Stomach (tissue), 9 donors: ENCODE measurements around the gene SEPTIN11. TPM values are rescaled to one million over a fixed set of nuclear protein-coding genes. Genes with fewer than 3 reads are reported as not detected.

Source experiments
- DNase-seq, 2 donors: peaks; one replicate each; pipeline versions ENCODE4 v3.0.0 to v3.0.0-alpha.2; 2013 to 2019
- H3K27ac ChIP-seq, 5 donors: fragments of 200-600 bp in 4 of 5; sonication (generic) in 4 of 5; one replicate each; pipeline ENCODE4 v1.5.1; 2013 to 2019; ENCODE audit warnings: mild to moderate bottlenecking in 1 of 5, moderate library complexity in 1 of 5
- H3K27me3 ChIP-seq, 3 donors: fragments of 200-600 bp; sonication (generic); one replicate each; pipeline ENCODE4 v1.5.1; 2017 to 2019; ENCODE audit warnings: mixed run types in 1 of 3
- H3K36me3 ChIP-seq, 4 donors: fragments of 200-600 bp; sonication (generic); 1 replicate in 3 of 4; 2 replicates in 1 of 4; pipeline ENCODE4 v1.5.1; 2016 to 2019
- H3K4me1 ChIP-seq, 4 donors: fragments of 200-600 bp; sonication (generic); one replicate each; pipeline ENCODE4 v1.5.1; 2016 to 2019
- H3K4me3 ChIP-seq, 4 donors: fragments of 200-600 bp; sonication (generic) in 3 of 4; one replicate each; pipeline ENCODE4 v1.5.1; 2016 to 2019; ENCODE audit warnings: mild to moderate bottlenecking in 1 of 4
- H3K9me3 ChIP-seq, 4 donors: fragments of 200-600 bp; sonication (generic); one replicate each; pipeline ENCODE4 v1.5.1; 2016 to 2019
- EP300 ChIP-seq: sonication (generic); formaldehyde crosslinking; IDR thresholded peaks from one replicate; pipeline ENCODE4 v1.6.1; 2017; ENCODE audit warnings: antibody characterized with exemption
- POLR2A ChIP-seq, 4 donors: fragments of 450-650 bp; IDR thresholded peaks; one replicate each; pipeline ENCODE4 v1.6.1; 2016; ENCODE audit warnings: antibody characterized with exemption in 4 of 4, control low read depth in 2 of 4, mild to moderate bottlenecking in 1 of 4, moderate library complexity in 1 of 4
- POLR2AphosphoS5 ChIP-seq, 3 donors: sonication (generic); formaldehyde crosslinking; IDR thresholded peaks; one replicate each; pipeline ENCODE4 v1.6.1; 2016; ENCODE audit warnings: antibody characterized with exemption in 3 of 3
- WGBS, 5 donors: extraction: QIAGEN DNeasy Blood & Tissue Kit in 3 of 5; methylation state at CpG; one replicate each; pipeline versions ENCODE4 v1.1.5 to v1.1.7; 2013 to 2018; 5-methylcytosine and 5-hydroxymethylcytosine counted together
- intact Hi-C: fragments of 100-400 bp; cut with DNase I; formaldehyde crosslinking; loops from one replicate; pipeline ENCODE4 v1.15.1; 2023; ENCODE audit warnings: low total_unique reads
- polyA plus RNA-seq, 3 donors: library from polyadenylated mRNA; stranded (reverse); fragments of 200-250 nt; gene quantifications; one replicate each; pipeline ENCODE4 v1.2.3, GENCODE V29; 2013
- total RNA-seq, 5 donors: library from RNA; depleted of rRNA; stranded (reverse); fragments of >200 nt; gene quantifications; one replicate each; pipeline versions ENCODE4 v1.1.0 to v1.2.3, GENCODE V29; 2014 to 2016
- TF ChIP-seq, protein P1 (sequence below), 7 experiments: fragments of 450-650 bp in 4 of 7; fragments of 200-600 bp in 3 of 7; sonication (generic) in 3 of 7; IDR thresholded peaks; one replicate each; pipeline ENCODE4 v1.5.1; 2016 to 2019; ENCODE audit warnings: antibody characterized with exemption in 7 of 7, control low read depth in 2 of 7, mild to moderate bottlenecking in 1 of 7
- donor health status: healthy with polysubstance abuse.
- donor health status: Bipolar disorder and iron deficiency.
- donor health status: healthy.

Gene SEPTIN11
- total and polyA plus RNA-seq, 8 donors, result 9.3 to 298 (median 57.4) TPM

DNA sequence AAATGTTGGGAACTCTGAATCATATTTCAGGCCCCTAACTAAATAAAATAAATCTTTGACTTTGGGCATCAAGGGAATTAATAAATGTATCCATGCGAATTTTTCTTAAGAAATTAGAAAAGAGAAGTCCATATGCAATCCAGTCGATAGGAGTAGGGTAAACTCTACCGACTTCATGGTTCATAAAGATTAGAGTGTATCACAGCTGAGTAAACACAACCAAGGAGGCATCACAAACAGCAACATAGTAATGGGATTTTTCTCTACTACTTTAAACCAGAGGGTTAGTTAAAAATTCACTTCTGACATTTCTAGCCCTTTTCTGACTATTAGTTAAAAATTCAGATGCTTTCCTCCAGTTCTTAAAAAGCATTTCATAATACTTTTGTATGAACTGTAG lies 19.9 kb downstream of the SEPTIN11 start:
- no peak for DNase-seq
- Histone ChIP-seq H3K27ac (no peak overlapping the region), H3K4me3 (no peak overlapping the region), H3K9me3 (no peaks in the 10 kb centered on the region), H3K4me1 (peaks cover 0 to 6% (median 2%) of the 10 kb centered on the region in 4 donors), H3K27me3 (no peaks in the 10 kb centered on the region), H3K36me3 (peaks cover 0 to under 1% (median 0%) of the 10 kb centered on the region in 4 donors)
- TF ChIP-seq EP300, result no peak
- no peak for TF ChIP-seq POLR2A (IDR thresholded peaks at IDR 0.05)
- no peak for TF ChIP-seq POLR2AphosphoS5 (IDR thresholded peaks at IDR 0.05)
- TF ChIP-seq, protein P1, sequence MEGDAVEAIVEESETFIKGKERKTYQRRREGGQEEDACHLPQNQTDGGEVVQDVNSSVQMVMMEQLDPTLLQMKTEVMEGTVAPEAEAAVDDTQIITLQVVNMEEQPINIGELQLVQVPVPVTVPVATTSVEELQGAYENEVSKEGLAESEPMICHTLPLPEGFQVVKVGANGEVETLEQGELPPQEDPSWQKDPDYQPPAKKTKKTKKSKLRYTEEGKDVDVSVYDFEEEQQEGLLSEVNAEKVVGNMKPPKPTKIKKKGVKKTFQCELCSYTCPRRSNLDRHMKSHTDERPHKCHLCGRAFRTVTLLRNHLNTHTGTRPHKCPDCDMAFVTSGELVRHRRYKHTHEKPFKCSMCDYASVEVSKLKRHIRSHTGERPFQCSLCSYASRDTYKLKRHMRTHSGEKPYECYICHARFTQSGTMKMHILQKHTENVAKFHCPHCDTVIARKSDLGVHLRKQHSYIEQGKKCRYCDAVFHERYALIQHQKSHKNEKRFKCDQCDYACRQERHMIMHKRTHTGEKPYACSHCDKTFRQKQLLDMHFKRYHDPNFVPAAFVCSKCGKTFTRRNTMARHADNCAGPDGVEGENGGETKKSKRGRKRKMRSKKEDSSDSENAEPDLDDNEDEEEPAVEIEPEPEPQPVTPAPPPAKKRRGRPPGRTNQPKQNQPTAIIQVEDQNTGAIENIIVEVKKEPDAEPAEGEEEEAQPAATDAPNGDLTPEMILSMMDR (IDR thresholded peaks at IDR 0.05), result no peak
- WGBS, 5 donors, result 55 to 70% (median 64%) methylated on average over 3 of the region's 3 CpGs
- intact Hi-C loops, result no loop called here

DNA sequence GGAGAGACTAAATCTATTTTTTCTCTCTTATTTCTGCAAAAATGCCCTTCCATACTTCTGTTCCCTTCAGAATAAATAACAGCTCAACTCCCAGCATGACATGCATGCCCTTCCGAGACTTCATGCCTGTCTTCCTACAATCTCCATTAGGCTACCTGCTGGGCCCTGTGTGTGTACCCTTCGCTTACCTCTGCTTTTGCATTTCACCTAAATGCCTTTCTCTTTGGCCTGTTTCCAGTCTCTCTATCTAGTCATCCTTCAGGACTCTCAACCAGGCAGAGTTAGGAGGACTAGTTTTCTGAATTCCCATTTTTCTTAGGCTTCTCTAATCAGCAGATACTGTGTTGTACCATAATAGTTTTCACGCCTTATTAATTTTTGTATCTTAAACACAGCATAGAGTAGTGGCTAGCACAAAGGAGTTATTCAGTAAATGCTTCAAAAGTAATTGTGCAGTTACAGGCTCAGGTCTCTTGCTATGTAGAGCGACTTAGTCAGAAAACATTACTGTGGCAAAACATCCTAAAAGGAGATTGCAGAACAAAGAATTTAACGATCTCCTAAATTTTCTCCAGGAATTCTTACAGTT lies 20.5 kb downstream of the SEPTIN11 start:
- Histone ChIP-seq H3K27me3 (no peaks in the 10 kb centered on the region), H3K27ac (no peak overlapping the region), H3K4me1 (peaks cover 0 to 6% (median 2%) of the 10 kb centered on the region in 4 donors), H3K9me3 (no peaks in the 10 kb centered on the region), H3K36me3 (peaks cover 0 to 6% (median 0%) of the 10 kb centered on the region in 4 donors), H3K4me3 (no peak overlapping the region)
- intact Hi-C loops, result no loop called here
- WGBS, 5 donors, result 87 to 90% (median 88%) methylated on average over 5 of the region's 5 CpGs
- TF ChIP-seq POLR2AphosphoS5 (IDR thresholded peaks at IDR 0.05) (no peak), EP300 (no peak), POLR2A (IDR thresholded peaks at IDR 0.05) (no peak)
- TF ChIP-seq, protein P1 (IDR thresholded peaks at IDR 0.05), result no peak
- no peak for DNase-seq

DNA sequence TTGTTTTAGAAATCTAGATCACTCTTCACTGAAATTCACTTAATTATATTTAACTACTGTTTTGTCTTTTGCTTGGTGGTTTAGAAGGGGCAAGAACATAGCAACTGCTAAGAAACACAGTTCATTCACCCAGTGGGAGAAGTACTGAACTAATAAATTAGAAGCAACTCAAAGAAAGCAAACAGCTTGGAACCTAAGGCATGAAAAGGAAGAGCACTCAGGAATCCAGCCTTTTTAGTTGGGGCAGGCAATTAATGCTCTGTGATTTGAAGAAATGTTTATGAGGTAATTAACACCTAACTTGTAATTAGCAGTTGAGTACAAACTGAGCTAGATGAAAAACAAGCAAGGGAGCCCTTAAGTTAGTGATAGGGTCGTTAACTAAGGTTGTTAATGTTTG lies 22.8 kb downstream of the SEPTIN11 start:
- TF ChIP-seq POLR2AphosphoS5 (IDR thresholded peaks at IDR 0.05), result no peak
- TF ChIP-seq, protein P1 (IDR thresholded peaks at IDR 0.05), result no peak
- no peak for TF ChIP-seq POLR2A (IDR thresholded peaks at IDR 0.05)
- TF ChIP-seq EP300, result no peak
- Histone ChIP-seq H3K9me3 (no peaks in the 10 kb centered on the region), H3K36me3 (peaks cover 0 to 8% (median 0%) of the 10 kb centered on the region in 4 donors), H3K4me3 (no peak overlapping the region), H3K27ac (no peak overlapping the region), H3K4me1 (peaks cover 0 to 6% (median 2%) of the 10 kb centered on the region in 4 donors), H3K27me3 (no peaks in the 10 kb centered on the region)
- DNase-seq, result no peak
- intact Hi-C loops, result no loop called here
- WGBS, 5 donors, result 74 to 89% (median 84%) methylated on average over 1 of the region's 1 CpG

DNA sequence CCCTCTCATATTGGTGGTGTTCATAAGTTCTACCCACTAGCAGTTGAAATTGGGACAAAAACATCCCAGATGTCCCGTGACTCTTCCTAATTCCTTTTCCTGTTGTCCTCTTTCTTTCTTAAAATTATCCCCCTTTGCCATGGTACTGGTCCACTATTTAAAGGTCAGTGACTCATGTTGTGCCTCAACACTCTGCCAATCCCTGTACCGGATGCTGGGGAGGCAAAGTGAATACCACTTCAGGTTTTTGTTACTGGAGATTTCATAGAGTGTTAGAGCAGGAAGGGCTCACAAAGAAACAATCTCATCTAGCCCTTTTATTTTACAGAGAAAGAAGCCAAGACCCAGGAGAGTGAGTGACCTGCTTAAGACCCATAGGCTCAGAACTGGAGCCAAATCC lies 24.6 kb downstream of the SEPTIN11 start:
- peaks cover 0 to 22% (median 6%) of the 10 kb centered on the region in 4 donors for H3K4me1 ChIP-seq
- TF ChIP-seq POLR2A (IDR thresholded peaks at IDR 0.05), result no peak
- TF ChIP-seq, protein P1 (IDR thresholded peaks at IDR 0.05), result no peak
- no peak for TF ChIP-seq POLR2AphosphoS5 (IDR thresholded peaks at IDR 0.05)
- TF ChIP-seq EP300, result no peak
- no peaks in the 10 kb centered on the region for H3K27me3 ChIP-seq
- intact Hi-C loops, result no loop called here
- H3K36me3 ChIP-seq, result peaks cover 0 to 8% (median 0%) of the 10 kb centered on the region in 4 donors
- no peak for DNase-seq
- whole genome bisulfite sequencing, 5 donors, result 85 to 94% (median 87%) methylated on average over 2 of the region's 2 CpGs
- no peak overlapping the region for H3K27ac ChIP-seq
- H3K4me3 ChIP-seq, result no peak overlapping the region
- no peaks in the 10 kb centered on the region for H3K9me3 ChIP-seq
